Prostate gland (tissue), 2 donors: ENCODE data around the gene CACNG5.

Experiments used
- POLR2A ChIP-seq: fragments of 450-650 bp; IDR thresholded peaks from one replicate; pipeline ENCODE4 v1.6.1; 2016; ENCODE audit warnings: antibody characterized with exemption, mild to moderate bottlenecking
- POLR2AphosphoS5 ChIP-seq: sonication (generic); formaldehyde crosslinking; IDR thresholded peaks from one replicate; pipeline ENCODE4 v1.6.1; 2017; ENCODE audit warnings: antibody characterized with exemption
- TF ChIP-seq, protein P1 (sequence below), 4 experiments: fragments of 200-600 bp in 2 of 4; fragments of 450-650 bp in 2 of 4; sonication (generic) in 2 of 4; IDR thresholded peaks; 1 replicate in 3 of 4; 2 replicates in 1 of 4; pipeline ENCODE4 v1.5.1; 2016 to 2019; ENCODE audit warnings: antibody characterized with exemption in 4 of 4, mild to moderate bottlenecking in 2 of 4, moderate library complexity in 2 of 4

DNA sequence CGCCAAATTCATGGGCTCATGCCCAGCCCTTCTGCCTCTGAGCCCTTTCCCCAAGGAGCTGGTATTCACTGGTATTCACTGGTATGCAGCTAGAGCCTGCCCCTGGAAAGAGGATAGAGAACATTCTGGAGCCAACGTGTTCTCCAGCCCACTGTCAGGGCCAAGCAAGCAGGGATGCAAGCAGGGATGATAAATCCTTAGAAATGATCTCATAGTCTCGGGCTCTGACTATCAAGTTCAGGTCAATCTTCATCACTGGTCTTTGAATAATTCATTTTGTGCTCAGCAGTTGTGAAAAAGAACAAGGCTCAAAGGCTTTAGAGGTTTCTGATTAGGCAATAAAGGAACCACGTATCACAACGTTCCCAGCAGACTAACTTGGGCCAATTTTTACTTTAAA is 57.3 kb downstream of the CACNG5 start:
- TF ChIP-seq, protein P1, sequence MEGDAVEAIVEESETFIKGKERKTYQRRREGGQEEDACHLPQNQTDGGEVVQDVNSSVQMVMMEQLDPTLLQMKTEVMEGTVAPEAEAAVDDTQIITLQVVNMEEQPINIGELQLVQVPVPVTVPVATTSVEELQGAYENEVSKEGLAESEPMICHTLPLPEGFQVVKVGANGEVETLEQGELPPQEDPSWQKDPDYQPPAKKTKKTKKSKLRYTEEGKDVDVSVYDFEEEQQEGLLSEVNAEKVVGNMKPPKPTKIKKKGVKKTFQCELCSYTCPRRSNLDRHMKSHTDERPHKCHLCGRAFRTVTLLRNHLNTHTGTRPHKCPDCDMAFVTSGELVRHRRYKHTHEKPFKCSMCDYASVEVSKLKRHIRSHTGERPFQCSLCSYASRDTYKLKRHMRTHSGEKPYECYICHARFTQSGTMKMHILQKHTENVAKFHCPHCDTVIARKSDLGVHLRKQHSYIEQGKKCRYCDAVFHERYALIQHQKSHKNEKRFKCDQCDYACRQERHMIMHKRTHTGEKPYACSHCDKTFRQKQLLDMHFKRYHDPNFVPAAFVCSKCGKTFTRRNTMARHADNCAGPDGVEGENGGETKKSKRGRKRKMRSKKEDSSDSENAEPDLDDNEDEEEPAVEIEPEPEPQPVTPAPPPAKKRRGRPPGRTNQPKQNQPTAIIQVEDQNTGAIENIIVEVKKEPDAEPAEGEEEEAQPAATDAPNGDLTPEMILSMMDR (IDR thresholded peaks at IDR 0.05) = no peak
- TF ChIP-seq POLR2AphosphoS5 = no peak
- no peak for TF ChIP-seq POLR2A
